Activated CD8-positive, alpha-beta T cell treated with anti-CD3 and anti-CD28 coated beads for 36 hours (primary cell): Measurements from ENCODE around the gene DNMBP. TPM values are rescaled to one million over a fixed set of nuclear protein-coding genes. Genes with fewer than 3 reads are reported as not detected.

Experiments used
- ATAC-seq: fragments of 200-7000 bp; cut with Tn5 transposase; one replicate; pipeline ENCODE4 v1.10.0; 2021; ENCODE audit warnings: mild to moderate bottlenecking, moderate library complexity
- CTCF ChIA-PET: fragments of 350-600 bp; sonication (Branson Sonifier 250); formaldehyde crosslinking; loops from one replicate; lab custom pipeline; 2021; ENCODE audit warnings: antibody characterized with exemption; lab: Charles Lee
- POLR2A ChIA-PET: fragments of 350-600 bp; sonication (Branson Sonifier 250); formaldehyde crosslinking; loops from one replicate; lab custom pipeline; 2021; ENCODE audit warnings: antibody characterized with exemption; lab: Charles Lee
- DNase-seq: peaks from one replicate; pipeline ENCODE4 v3.0.0-alpha.2; 2020
- H3K27ac Mint-ChIP-seq: one replicate; pipeline ENCODE4 v1.8.0; 2021; ENCODE audit warnings: mild to moderate bottlenecking, mixed read lengths
- H3K27me3 Mint-ChIP-seq: one replicate; pipeline ENCODE4 v1.8.0; 2021; ENCODE audit warnings: mixed read lengths
- H3K36me3 Mint-ChIP-seq: one replicate; pipeline ENCODE4 v1.8.0; 2021; ENCODE audit warnings: low read depth, mixed read lengths
- H3K4me1 Mint-ChIP-seq: one replicate; pipeline ENCODE4 v1.8.0; 2021; ENCODE audit warnings: low read depth, mixed read lengths
- H3K4me3 Mint-ChIP-seq: one replicate; pipeline ENCODE4 v1.8.0; 2021; ENCODE audit warnings: mild to moderate bottlenecking, moderate library complexity, mixed read lengths
- H3K9me3 Mint-ChIP-seq: one replicate; pipeline ENCODE4 v1.8.0; 2021; ENCODE audit warnings: mixed read lengths
- intact Hi-C: fragments of 100-400 bp; cut with micrococcal nuclease; formaldehyde crosslinking; loops from one replicate; pipeline ENCODE4 v1.10.0; 2022
- total RNA-seq, 2 experiments: library from RNA; stranded (reverse); gene quantifications; one replicate each; pipeline ENCODE4 v1.2.3, GENCODE V29; 2021
- TF ChIP-seq, protein P1 (sequence below): fragments of 200-600 bp; IDR thresholded peaks from one replicate; pipeline ENCODE4 v1.8.0; 2022; ENCODE audit warnings: antibody characterized with exemption, mild to moderate bottlenecking

Gene DNMBP
- total RNA-seq, 2 experiments from 2014 or later: 2.6 to 2.9 TPM

DNA sequence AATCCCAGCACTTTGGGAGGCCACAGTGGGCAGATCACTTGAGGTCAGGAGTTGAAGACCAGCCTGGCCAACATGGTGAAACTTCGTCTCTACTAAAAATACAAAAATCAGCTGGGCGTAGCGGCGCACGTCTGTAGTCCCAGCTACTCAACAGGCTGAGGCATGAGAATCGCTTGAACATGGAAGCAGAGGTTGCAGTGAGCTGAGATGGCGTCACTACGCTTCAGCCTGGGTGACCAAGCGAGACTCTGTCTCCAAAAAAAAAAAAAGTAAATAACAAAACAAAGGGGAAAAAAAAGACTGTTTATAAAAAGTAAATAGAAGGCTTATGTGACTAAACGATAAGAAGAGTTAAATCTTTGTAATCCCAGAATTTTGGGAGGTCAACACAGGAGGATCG is 15.0 kb upstream of the DNMBP start:
- Mint-ChIP-seq H3K4me3 (no peak overlapping the region), H3K27ac (no peak overlapping the region), H3K4me1 (peaks cover 10% of the 10 kb centered on the region), H3K9me3 (peaks cover 7% of the 10 kb centered on the region), H3K27me3 (peaks cover 6% of the 10 kb centered on the region), H3K36me3 (no peaks in the 10 kb centered on the region)
- DNase-seq (no peak), ATAC-seq (no peak)
- POLR2A ChIA-PET: no interaction called here
- TF ChIP-seq, protein P1, sequence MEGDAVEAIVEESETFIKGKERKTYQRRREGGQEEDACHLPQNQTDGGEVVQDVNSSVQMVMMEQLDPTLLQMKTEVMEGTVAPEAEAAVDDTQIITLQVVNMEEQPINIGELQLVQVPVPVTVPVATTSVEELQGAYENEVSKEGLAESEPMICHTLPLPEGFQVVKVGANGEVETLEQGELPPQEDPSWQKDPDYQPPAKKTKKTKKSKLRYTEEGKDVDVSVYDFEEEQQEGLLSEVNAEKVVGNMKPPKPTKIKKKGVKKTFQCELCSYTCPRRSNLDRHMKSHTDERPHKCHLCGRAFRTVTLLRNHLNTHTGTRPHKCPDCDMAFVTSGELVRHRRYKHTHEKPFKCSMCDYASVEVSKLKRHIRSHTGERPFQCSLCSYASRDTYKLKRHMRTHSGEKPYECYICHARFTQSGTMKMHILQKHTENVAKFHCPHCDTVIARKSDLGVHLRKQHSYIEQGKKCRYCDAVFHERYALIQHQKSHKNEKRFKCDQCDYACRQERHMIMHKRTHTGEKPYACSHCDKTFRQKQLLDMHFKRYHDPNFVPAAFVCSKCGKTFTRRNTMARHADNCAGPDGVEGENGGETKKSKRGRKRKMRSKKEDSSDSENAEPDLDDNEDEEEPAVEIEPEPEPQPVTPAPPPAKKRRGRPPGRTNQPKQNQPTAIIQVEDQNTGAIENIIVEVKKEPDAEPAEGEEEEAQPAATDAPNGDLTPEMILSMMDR: no peak
- intact Hi-C loops: no loop called here
- CTCF ChIA-PET: interaction anchor here (1.1 to 2.0 kb wide), 3 partner anchors 15 to 179 kb away, joined by 3 to 14 read pairs (median 6); partner anchors contain the start of gene DNMBP

DNA sequence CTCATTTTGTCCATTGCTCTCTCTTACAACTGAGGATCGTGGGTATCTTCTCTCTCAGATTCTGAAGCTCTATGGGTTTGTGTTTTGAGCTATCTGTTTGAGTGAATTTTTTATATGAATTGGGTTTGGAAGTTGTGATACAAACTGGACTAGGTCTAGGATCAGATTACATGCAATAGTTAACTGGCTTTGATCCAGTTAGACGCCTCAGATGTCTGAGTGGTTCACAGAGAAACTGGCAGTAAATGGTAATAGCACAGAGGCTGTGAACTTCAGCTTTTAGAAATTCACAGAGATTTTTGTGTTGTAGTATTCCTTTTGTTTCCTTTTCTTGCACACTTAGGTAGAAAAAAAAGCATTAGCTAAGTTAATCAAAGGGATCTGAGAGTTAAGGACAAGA is 12.7 kb upstream of the DNMBP start:
- ChIA-PET CTCF (interaction anchor here (0.9 to 3.0 kb wide), 4 partner anchors 9 to 177 kb away, joined by 3 to 23 read pairs (median 4); partner anchors contain the start of gene DNMBP), POLR2A (no interaction called here)
- DNase-seq (no peak), ATAC-seq (no peak)
- no peaks in the 10 kb centered on the region for H3K36me3 Mint-ChIP-seq
- H3K9me3 Mint-ChIP-seq: peaks cover 2% of the 10 kb centered on the region
- TF ChIP-seq, protein P1: no peak
- no peak overlapping the region for H3K27ac Mint-ChIP-seq
- peaks cover 6% of the 10 kb centered on the region for H3K27me3 Mint-ChIP-seq
- peaks cover 10% of the 10 kb centered on the region for H3K4me1 Mint-ChIP-seq
- intact Hi-C loops: no loop called here
- H3K4me3 Mint-ChIP-seq: no peak overlapping the region

DNA sequence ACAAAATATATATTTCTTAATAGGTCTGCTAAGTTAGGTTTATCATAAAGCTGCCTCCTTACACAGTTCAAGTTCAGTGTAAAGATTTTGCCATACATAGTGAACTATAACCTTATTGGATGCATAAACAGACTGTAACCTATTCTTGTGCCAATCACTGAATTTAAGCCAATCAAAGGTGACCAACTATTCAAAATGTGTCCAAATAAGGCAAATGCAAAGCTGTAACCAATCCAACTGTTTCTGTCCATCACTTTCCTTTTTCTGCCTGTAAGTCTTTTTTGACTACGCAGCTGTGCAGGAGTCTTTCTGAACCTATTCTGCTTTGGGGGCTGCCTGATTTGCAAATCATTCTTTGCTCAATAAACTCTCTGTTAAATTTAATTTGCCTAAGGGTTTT is 11.6 kb upstream of the DNMBP start:
- Mint-ChIP-seq H3K4me3 (no peak overlapping the region), H3K36me3 (no peaks in the 10 kb centered on the region), H3K27me3 (peaks cover 6% of the 10 kb centered on the region), H3K4me1 (peaks cover 10% of the 10 kb centered on the region), H3K9me3 (no peaks in the 10 kb centered on the region), H3K27ac (no peak overlapping the region)
- DNase-seq (no peak), ATAC-seq (no peak)
- ChIA-PET POLR2A (interaction anchor here (0.7 kb wide), 1 partner anchor 40 kb away, joined by 3 read pairs; no protein-coding TSS in a partner anchor), CTCF (interaction anchor here (1.1 to 3.0 kb wide), 4 partner anchors 12 to 176 kb away, joined by 3 to 23 read pairs (median 12); partner anchors contain the start of gene DNMBP)
- intact Hi-C loops: no loop called here
- TF ChIP-seq, protein P1: no peak

- Mint-ChIP-seq H3K27ac (no peak overlapping the region), H3K27me3 (peaks cover 6% of the 10 kb centered on the region), H3K4me1 (peaks cover 10% of the 10 kb centered on the region), H3K36me3 (no peaks in the 10 kb centered on the region), H3K4me3 (no peak overlapping the region), H3K9me3 (no peaks in the 10 kb centered on the region)
- TF ChIP-seq, protein P1: no peak
- intact Hi-C loops: no loop called here
- ATAC-seq (no peak), DNase-seq (no peak)
- ChIA-PET CTCF (interaction anchor here (1.1 to 3.0 kb wide), 4 partner anchors 12 to 175 kb away, joined by 3 to 23 read pairs (median 12); partner anchors contain the start of gene DNMBP), POLR2A (no interaction called here)
These were observed 11.1 kb upstream of the DNMBP start for GRCh38 chr10:100020886-100021253.

GRCh38 chr10:100020142-100020885 is 10.6 kb upstream of the DNMBP start:
- POLR2A ChIA-PET: interaction anchor here (0.8 kb wide), 1 partner anchor 17 kb away, joined by 3 read pairs; no protein-coding TSS in a partner anchor
- CTCF ChIA-PET: interaction anchor here (1.1 to 3.0 kb wide), 4 partner anchors 11 to 175 kb away, joined by 3 to 23 read pairs (median 12); partner anchors contain the start of gene DNMBP
- Mint-ChIP-seq H3K4me3 (no peak overlapping the region), H3K4me1 (peaks cover 10% of the 10 kb centered on the region), H3K36me3 (no peaks in the 10 kb centered on the region), H3K27ac (no peak overlapping the region), H3K27me3 (peaks cover 6% of the 10 kb centered on the region), H3K9me3 (no peaks in the 10 kb centered on the region)
- TF ChIP-seq, protein P1: no peak
- intact Hi-C loops: no loop called here
- DNase-seq: peak; percentile 47
- peak; percentile 91 for ATAC-seq
